HepG2 (cell line): ENCODE results near the gene SERTAD1. TPM values are rescaled to one million over a fixed set of nuclear protein-coding genes. Genes with fewer than 3 reads are reported as not detected.

Experiments used
- AHDC1 ChIP-seq: sonication (generic); formaldehyde crosslinking; IDR thresholded peaks from 2 replicates; pipeline ENCODE4 v1.5.1; 2020; ENCODE audit warnings: mild to moderate bottlenecking, missing genetic modification reagents, borderline replicate concordance
- ATAD3A ChIP-seq: sonication (generic); formaldehyde crosslinking; IDR thresholded peaks from 2 replicates; pipeline ENCODE4 v1.4.0; 2020; ENCODE audit warnings: missing genetic modification reagents
- ATF7 ChIP-seq, 2 experiments: fragments of 450-650 bp in 1 of 2; sonication (generic) in 1 of 2; formaldehyde crosslinking in 1 of 2; IDR thresholded peaks; 2 replicates each; pipeline versions ENCODE4 v1.4.0 to v1.6.1; 2016 to 2020; ENCODE audit warnings: antibody characterized with exemption in 1 of 2, mild to moderate bottlenecking in 1 of 2, missing genetic modification reagents in 1 of 2
- HCFC1 ChIP-seq: fragments of 150-350 bp; IDR thresholded peaks from 2 replicates; pipeline ENCODE4 v1.6.1; 2014; ENCODE audit warnings: low read depth, low read length
- PAXIP1 ChIP-seq: sonication (generic); formaldehyde crosslinking; conservative IDR thresholded peaks from 2 replicates; pipeline ENCODE4 v1.4.0; 2020; ENCODE audit warnings: mild to moderate bottlenecking, missing genetic modification reagents, moderate library complexity
- ZBTB20 ChIP-seq: sonication (generic); formaldehyde crosslinking; IDR thresholded peaks from 2 replicates; pipeline ENCODE4 v1.8.1; 2023; ENCODE audit warnings: missing genetic modification reagents, low read depth, mild to moderate bottlenecking, borderline replicate concordance
- ZNF20 ChIP-seq: sonication (generic); formaldehyde crosslinking; IDR thresholded peaks from 2 replicates; pipeline ENCODE4 v1.4.0; 2020; ENCODE audit warnings: mild to moderate bottlenecking, moderate library complexity, missing genetic modification reagents
- ZNF225 ChIP-seq: sonication (generic); formaldehyde crosslinking; IDR thresholded peaks from 2 replicates; pipeline ENCODE4 v1.4.0; 2020; ENCODE audit warnings: mild to moderate bottlenecking, missing genetic modification reagents
- ZNF296 ChIP-seq: sonication (generic); formaldehyde crosslinking; conservative IDR thresholded peaks from 2 replicates; pipeline ENCODE4 v1.5.0; 2020; ENCODE audit warnings: mild to moderate bottlenecking, missing genetic modification reagents
- ZNF782 ChIP-seq: sonication (generic); formaldehyde crosslinking; IDR thresholded peaks from 2 replicates; pipeline ENCODE4 v1.4.0; 2020; ENCODE audit warnings: missing genetic modification reagents, mild to moderate bottlenecking, borderline replicate concordance
- ZNF879 ChIP-seq: sonication (generic); formaldehyde crosslinking; IDR thresholded peaks from 2 replicates; pipeline ENCODE4 v1.8.1; 2023; ENCODE audit warnings: missing genetic modification reagents
- polyA plus RNA-seq, 8 experiments: library from polyadenylated mRNA; depleted of rRNA in 3 of 8; stranded (reverse) in 7 of 8; unstranded in 1 of 8; fragments of >200 nt; fragmentation: Illumina TruSeq in 4 of 8; extraction: Trizol in 4 of 8; gene quantifications; 2 replicates each; pipeline versions ENCODE4 v1.2.1 to v1.2.3, GENCODE V29; 2011 to 2016; ENCODE audit warnings: low read depth in 4 of 8, missing spikeins in 1 of 8, mixed read lengths in 1 of 8; ENCODE audit not compliant: insufficient read depth in 1 of 8
- total RNA-seq, 5 experiments: library from RNA; depleted of rRNA; stranded (reverse); fragments of >200 nt; fragmentation: Illumina TruSeq; extraction: Trizol; gene quantifications; 2 replicates each; pipeline ENCODE4 v1.2.3, GENCODE V29; 2016; ENCODE audit warnings: low read depth in 1 of 5
- TF ChIP-seq, protein P1 (sequence below): sonication (generic); formaldehyde crosslinking; IDR thresholded peaks from 2 replicates; pipeline ENCODE4 v1.4.0; 2020; ENCODE audit warnings: low read depth, mild to moderate bottlenecking, missing genetic modification reagents
- TF ChIP-seq, protein P2 (sequence below): sonication (generic); formaldehyde crosslinking; IDR thresholded peaks from 2 replicates; pipeline ENCODE4 v1.4.0; 2020; ENCODE audit warnings: missing genetic modification reagents, mild to moderate bottlenecking, borderline replicate concordance
- TF ChIP-seq, protein P3 (sequence below): sonication (generic); formaldehyde crosslinking; IDR thresholded peaks from 2 replicates; pipeline ENCODE4 v1.4.0; 2020; ENCODE audit warnings: mild to moderate bottlenecking, missing genetic modification reagents, borderline replicate concordance

The SERTAD1 gene
- total and polyA plus RNA-seq, 2 of the 13 experiments (the other 11 are each of a cell fraction or from before 2014, with no cell fraction given), result 4.3 to 4.5 TPM

DNA sequence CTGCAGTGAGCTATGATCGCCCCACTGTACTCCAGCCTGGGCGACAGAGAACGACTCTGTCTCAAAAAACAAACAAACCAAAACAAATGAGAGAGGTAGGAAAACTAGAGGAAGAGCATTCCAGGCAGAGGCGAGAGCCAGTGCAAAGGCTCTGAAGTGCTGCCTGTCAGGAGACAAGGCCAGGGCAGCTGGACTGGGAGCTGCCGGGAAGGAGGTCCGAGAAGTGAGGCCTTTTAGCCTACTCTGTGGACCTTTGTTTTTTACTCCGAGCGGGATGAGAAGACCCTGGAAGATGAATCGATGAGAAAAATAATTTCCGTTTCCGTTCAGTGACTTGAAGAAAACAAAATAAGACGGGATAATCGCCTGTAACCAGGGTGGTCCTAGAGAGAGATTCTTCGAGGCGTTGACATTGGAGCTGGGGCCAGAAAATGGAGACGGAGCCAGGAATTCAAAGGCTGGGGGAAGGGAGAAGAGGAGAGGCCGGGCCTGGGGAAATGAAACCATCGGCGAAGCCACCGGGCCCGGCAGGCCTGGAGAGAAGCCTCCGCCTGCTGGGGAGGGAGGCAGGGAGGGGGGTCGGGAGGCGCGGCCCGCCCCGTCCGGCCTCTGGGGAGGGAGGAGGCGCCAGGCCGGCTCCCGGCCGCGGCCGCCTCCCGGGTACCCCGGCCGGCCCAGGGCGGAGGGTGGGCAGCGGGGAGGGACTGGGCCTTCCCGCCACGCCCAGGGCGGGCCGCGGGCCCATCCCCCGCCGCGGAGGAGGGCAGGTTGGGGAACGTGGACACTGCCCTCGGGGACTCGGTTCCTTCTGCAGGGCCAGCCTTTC is 7.8 kb upstream of the SERTAD1 start (continued):
- TF ChIP-seq AHDC1 (CRISPR knock-in tag) (no peak), ATAD3A (CRISPR knock-in tag) (no peak), ZNF879 (CRISPR knock-in tag) (no peak), HCFC1 (no peak), PAXIP1 (CRISPR knock-in tag) (peak; percentile 28), ZNF296 (no peak), ZNF225 (no peak), ATF7 (IDR thresholded peaks at IDR 0.05) (no peak), ATF7 (CRISPR knock-in tag; IDR thresholded peaks at IDR 0.05) (no peak), ZNF782 (no peak), ZBTB20 (CRISPR knock-in tag) (no peak), ZNF20 (CRISPR knock-in tag) (peak; percentile 45; the same call in 1 of the 2 replicates)
- TF ChIP-seq, protein P1, sequence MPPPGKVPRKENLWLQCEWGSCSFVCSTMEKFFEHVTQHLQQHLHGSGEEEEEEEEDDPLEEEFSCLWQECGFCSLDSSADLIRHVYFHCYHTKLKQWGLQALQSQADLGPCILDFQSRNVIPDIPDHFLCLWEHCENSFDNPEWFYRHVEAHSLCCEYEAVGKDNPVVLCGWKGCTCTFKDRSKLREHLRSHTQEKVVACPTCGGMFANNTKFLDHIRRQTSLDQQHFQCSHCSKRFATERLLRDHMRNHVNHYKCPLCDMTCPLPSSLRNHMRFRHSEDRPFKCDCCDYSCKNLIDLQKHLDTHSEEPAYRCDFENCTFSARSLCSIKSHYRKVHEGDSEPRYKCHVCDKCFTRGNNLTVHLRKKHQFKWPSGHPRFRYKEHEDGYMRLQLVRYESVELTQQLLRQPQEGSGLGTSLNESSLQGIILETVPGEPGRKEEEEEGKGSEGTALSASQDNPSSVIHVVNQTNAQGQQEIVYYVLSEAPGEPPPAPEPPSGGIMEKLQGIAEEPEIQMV (CRISPR knock-in tag), result no peak
- TF ChIP-seq, protein P2, sequence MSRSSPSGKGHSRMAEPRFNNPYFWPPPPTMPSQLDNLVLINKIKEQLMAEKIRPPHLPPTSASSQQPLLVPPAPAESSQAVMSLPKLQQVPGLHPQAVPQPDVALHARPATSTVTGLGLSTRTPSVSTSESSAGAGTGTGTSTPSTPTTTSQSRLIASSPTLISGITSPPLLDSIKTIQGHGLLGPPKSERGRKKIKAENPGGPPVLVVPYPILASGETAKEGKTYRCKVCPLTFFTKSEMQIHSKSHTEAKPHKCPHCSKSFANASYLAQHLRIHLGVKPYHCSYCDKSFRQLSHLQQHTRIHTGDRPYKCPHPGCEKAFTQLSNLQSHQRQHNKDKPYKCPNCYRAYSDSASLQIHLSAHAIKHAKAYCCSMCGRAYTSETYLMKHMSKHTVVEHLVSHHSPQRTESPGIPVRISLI (CRISPR knock-in tag), result no peak
- TF ChIP-seq, protein P3, sequence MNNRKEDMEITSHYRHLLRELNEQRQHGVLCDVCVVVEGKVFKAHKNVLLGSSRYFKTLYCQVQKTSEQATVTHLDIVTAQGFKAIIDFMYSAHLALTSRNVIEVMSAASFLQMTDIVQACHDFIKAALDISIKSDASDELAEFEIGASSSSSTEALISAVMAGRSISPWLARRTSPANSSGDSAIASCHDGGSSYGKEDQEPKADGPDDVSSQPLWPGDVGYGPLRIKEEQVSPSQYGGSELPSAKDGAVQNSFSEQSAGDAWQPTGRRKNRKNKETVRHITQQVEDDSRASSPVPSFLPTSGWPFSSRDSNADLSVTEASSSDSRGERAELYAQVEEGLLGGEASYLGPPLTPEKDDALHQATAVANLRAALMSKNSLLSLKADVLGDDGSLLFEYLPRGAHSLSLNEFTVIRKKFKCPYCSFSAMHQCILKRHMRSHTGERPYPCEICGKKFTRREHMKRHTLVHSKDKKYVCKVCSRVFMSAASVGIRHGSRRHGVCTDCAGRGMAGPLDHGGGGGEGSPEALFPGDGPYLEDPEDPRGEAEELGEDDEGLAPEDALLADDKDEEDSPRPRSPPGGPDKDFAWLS, result no peak
